KOPT-K1 (cell line): ENCODE measurements around the gene SIT1.

ENCODE experiments used
- H3K27ac ChIP-seq: fragments of 200-600 bp; sonication (generic); 2 replicates; pipeline ENCODE4 v1.5.1; 2016; ENCODE audit warnings: antibody characterized with exemption, mild to moderate bottlenecking, low read depth, low read length; ENCODE audit not compliant: poor library complexity, severe bottlenecking
- H3K36me3 ChIP-seq: fragments of 200-600 bp; sonication (generic); 2 replicates; pipeline ENCODE4 v1.5.1; 2017; ENCODE audit warnings: antibody characterized with exemption, mild to moderate bottlenecking, low read length, moderate library complexity; ENCODE audit not compliant: insufficient read depth
- H3K9me3 ChIP-seq: fragments of 200-600 bp; sonication (generic); 2 replicates; pipeline ENCODE4 v1.5.1; 2017; ENCODE audit warnings: antibody characterized with exemption, low read length, mild to moderate bottlenecking; ENCODE audit not compliant: insufficient read depth, poor library complexity, severe bottlenecking

Gene SIT1

GRCh38 chr9:35650341-35651158, at the start of gene SIT1:
Gene SIT1 (minus strand): TSS chr9:35650931. CDS start chr9:35650853, 78 bp downstream.
- Histone ChIP-seq H3K36me3 (no peaks in the 10 kb centered on the region), H3K9me3 (no peaks in the 10 kb centered on the region), H3K27ac (peak within 1 kb of the TSS; percentile 66)

- H3K36me3 ChIP-seq, result peaks cover 96% of the 10 kb centered on the region
Observed at GRCh38 chr9:35700031-35700430, 49.3 kb upstream of the SIT1 start.

GRCh38 chr9:35698231-35698630, 47.5 kb upstream of the SIT1 start:
- H3K36me3 ChIP-seq, result peaks cover 78% of the 10 kb centered on the region
- no peak overlapping the region for H3K27ac ChIP-seq
- no peaks in the 10 kb centered on the region for H3K9me3 ChIP-seq

More at GRCh38 chr9:35700031-35700430, 49.3 kb upstream of the SIT1 start:
- Histone ChIP-seq H3K27ac (no peak overlapping the region), H3K9me3 (no peaks in the 10 kb centered on the region)

GRCh38 chr9:35697486-35697885, 46.8 kb upstream of the SIT1 start:
- no peak overlapping the region for H3K27ac ChIP-seq
- no peaks in the 10 kb centered on the region for H3K9me3 ChIP-seq
- H3K36me3 ChIP-seq, result peaks cover 70% of the 10 kb centered on the region

GRCh38 chr9:35696520-35697215, 45.9 kb upstream of the SIT1 start:
- no peaks in the 10 kb centered on the region for H3K9me3 ChIP-seq
- H3K36me3 ChIP-seq, result peaks cover 62% of the 10 kb centered on the region
- no peak overlapping the region for H3K27ac ChIP-seq

GRCh38 chr9:35695943-35696401, 45.2 kb upstream of the SIT1 start:
- Histone ChIP-seq H3K9me3 (no peaks in the 10 kb centered on the region), H3K36me3 (peaks cover 55% of the 10 kb centered on the region), H3K27ac (no peak overlapping the region)

- Histone ChIP-seq H3K9me3 (no peaks in the 10 kb centered on the region), H3K36me3 (peaks cover 13% of the 10 kb centered on the region), H3K27ac (no peak overlapping the region)
Observed at GRCh38 chr9:35691757-35692301, 41.1 kb upstream of the SIT1 start.

- peak overlapping the region; percentile 66 for H3K27ac ChIP-seq
- H3K36me3 ChIP-seq, result peaks cover 8% of the 10 kb centered on the region
- H3K9me3 ChIP-seq, result no peaks in the 10 kb centered on the region
Observed at GRCh38 chr9:35691334-35691650, 40.6 kb upstream of the SIT1 start.

GRCh38 chr9:35690614-35691333, 40.0 kb upstream of the SIT1 start:
- no peaks in the 10 kb centered on the region for H3K9me3 ChIP-seq
- H3K27ac ChIP-seq, result peak overlapping the region; percentile 66
- peaks cover 3% of the 10 kb centered on the region; the same call in 1 of the 2 replicates for H3K36me3 ChIP-seq

GRCh38 chr9:35690294-35690613, 39.5 kb upstream of the SIT1 start:
- H3K27ac ChIP-seq, result peak overlapping the region; percentile 66

GRCh38 chr9:35689542-35690293, 39.0 kb upstream of the SIT1 start, which contains the start of gene TPM2:
Gene TPM2 (minus strand): TSS chr9:35689925. CDS start chr9:35689817, 108 bp downstream.
- H3K27ac ChIP-seq, result peak within 1 kb of the TSS; percentile 66

More at GRCh38 chr9:35690294-35690613, 39.5 kb upstream of the SIT1 start:
- H3K36me3 ChIP-seq, result no peaks in the 10 kb centered on the region
- no peaks in the 10 kb centered on the region for H3K9me3 ChIP-seq

GRCh38 chr9:35688558-35689541, 38.1 kb upstream of the SIT1 start:
- H3K36me3 ChIP-seq, result no peaks in the 10 kb centered on the region
- no peak overlapping the region for H3K27ac ChIP-seq
- H3K9me3 ChIP-seq, result no peaks in the 10 kb centered on the region

More at GRCh38 chr9:35689542-35690293, 39.0 kb upstream of the SIT1 start, which contains the start of gene TPM2:
- no peaks in the 10 kb centered on the region for H3K9me3 ChIP-seq
- no peaks in the 10 kb centered on the region for H3K36me3 ChIP-seq

GRCh38 chr9:35687972-35688557, 37.3 kb upstream of the SIT1 start:
- H3K27ac ChIP-seq, result no peak overlapping the region
- no peaks in the 10 kb centered on the region for H3K9me3 ChIP-seq
- H3K36me3 ChIP-seq, result no peaks in the 10 kb centered on the region
